Colon (tissue), 2 donors: Measurements from ENCODE around the gene ADD3.

Source experiments
- FAIRE-seq: peaks from 2 replicates; lab custom pipeline; 2012; peaks lifted over from hg19 to GRCh38; lab: Jason Lieb, UNC
- donor health status: control.
- donor health status: control.

The ADD3 gene

GRCh38 chr10:110067960-110068770 is 60.4 kb downstream of the ADD3 start:
- no peak for FAIRE-seq

- FAIRE-seq = no peak
Observed at GRCh38 chr10:110068780-110069179, 61.0 kb downstream of the ADD3 start.

- FAIRE-seq = peak; percentile 55
Observed at GRCh38 chr10:110069502-110069982, 61.8 kb downstream of the ADD3 start.

- no peak for FAIRE-seq
Observed at GRCh38 chr10:110073896-110074295, 66.1 kb downstream of the ADD3 start.

GRCh38 chr10:110074298-110074697 is 66.5 kb downstream of the ADD3 start:
- FAIRE-seq = no peak

- FAIRE-seq = no peak
Observed at GRCh38 chr10:110074758-110075671, 67.2 kb downstream of the ADD3 start.

GRCh38 chr10:110075686-110076085 is 67.9 kb downstream of the ADD3 start:
- no peak for FAIRE-seq

- FAIRE-seq = peak; percentile 36
Observed at GRCh38 chr10:110076559-110077318, 69.0 kb downstream of the ADD3 start.

GRCh38 chr10:110077436-110078130 is 69.8 kb downstream of the ADD3 start:
- FAIRE-seq = no peak

GRCh38 chr10:110078317-110078716 is 70.5 kb downstream of the ADD3 start:
- no peak for FAIRE-seq

- FAIRE-seq = no peak
Observed at GRCh38 chr10:110081911-110082310, 74.1 kb downstream of the ADD3 start.

- no peak for FAIRE-seq
Observed at GRCh38 chr10:110083884-110084283, 76.1 kb downstream of the ADD3 start.

- no peak for FAIRE-seq
Observed at GRCh38 chr10:110087682-110088081, 79.9 kb downstream of the ADD3 start.

- FAIRE-seq = no peak
Observed at GRCh38 chr10:110088367-110089104, 80.8 kb downstream of the ADD3 start.

GRCh38 chr10:110091830-110092229 is 84.0 kb downstream of the ADD3 start:
- FAIRE-seq = no peak

GRCh38 chr10:110093722-110094121 is 85.9 kb downstream of the ADD3 start:
- FAIRE-seq = no peak

GRCh38 chr10:110094786-110095185 is 87.0 kb downstream of the ADD3 start:
- FAIRE-seq = no peak

GRCh38 chr10:110101464-110102144 is 93.8 kb downstream of the ADD3 start:
- no peak for FAIRE-seq

- no peak for FAIRE-seq
Observed at GRCh38 chr10:110103921-110104461, 96.2 kb downstream of the ADD3 start.

- no peak for FAIRE-seq
Observed at GRCh38 chr10:110105873-110106272, 98.1 kb downstream of the ADD3 start.
